Stimulated activated CD8-positive, alpha-beta memory T cell treated with anti-CD3 and anti-CD28 coated beads, Interleukin-4, amount 100 ng/mL, for 4 hours (primary cell): Measurements from ENCODE around the gene OR52E1.

Experiments used
- DNase-seq, 2 donors: peaks; one replicate each; pipeline ENCODE4 v3.0.0-alpha.2; 2020; ENCODE audit warnings: low read depth in 2 of 2, low spot score in 1 of 2

The OR52E1 gene

GRCh38 chr11:5115339-5115738, 46.0 kb downstream of the OR52E1 start:
- DNase-seq: no peak

- no peak for DNase-seq
These were observed 48.2 kb downstream of the OR52E1 start for GRCh38 chr11:5117588-5117987.

GRCh38 chr11:5118893-5119292, 49.5 kb downstream of the OR52E1 start:
- no peak for DNase-seq
